Stimulated activated CD8-positive, alpha-beta memory T cell treated with anti-CD3 and anti-CD28 coated beads, Interleukin-4, amount 100 ng/mL, for 24 hours (primary cell): ENCODE results near the gene MAN1B1.

ENCODE experiments used
- DNase-seq: peaks from one replicate; pipeline ENCODE4 v3.0.0-alpha.2; 2020; ENCODE audit warnings: low read depth

The MAN1B1 gene

GRCh38 chr9:137068539-137069507, 18.0 kb upstream of the MAN1B1 start:
- DNase-seq, result no peak

GRCh38 chr9:137069508-137070091, 17.2 kb upstream of the MAN1B1 start:
- DNase-seq, result no peak

DNA sequence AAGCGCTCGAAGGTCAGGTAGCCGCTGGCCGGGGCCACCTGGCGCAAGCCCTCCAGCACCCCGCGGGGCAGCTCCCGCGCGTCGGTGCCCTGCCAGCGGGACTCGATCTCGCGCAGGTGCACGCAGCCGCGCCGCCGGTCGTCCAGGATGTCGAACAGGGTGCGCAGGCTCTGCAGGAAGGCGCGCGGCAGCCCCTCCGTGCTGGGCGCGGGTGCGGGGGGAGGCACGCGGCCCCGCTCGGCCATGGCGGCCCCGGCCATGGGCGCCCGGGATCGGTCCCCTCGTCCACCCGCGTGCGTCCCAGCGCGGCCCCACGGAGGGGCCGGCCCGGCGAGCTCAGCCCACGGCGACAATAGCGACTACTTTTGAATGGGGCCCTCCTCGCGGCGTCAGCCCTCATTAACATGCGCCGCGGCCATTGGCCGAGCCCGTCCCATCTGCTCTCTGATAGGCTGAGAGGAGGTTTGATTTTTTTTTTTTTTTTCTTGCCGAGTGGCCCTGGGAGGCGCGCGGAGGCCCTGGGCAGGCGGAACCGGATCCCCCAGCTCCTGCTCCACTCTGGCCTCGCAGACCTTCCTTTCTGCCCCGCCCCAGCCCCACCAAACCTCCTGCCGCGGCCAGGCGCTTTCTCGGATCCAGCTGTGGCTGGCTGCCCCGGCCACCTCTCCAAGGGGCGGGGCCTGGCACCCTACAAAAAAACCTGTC, 16.4 kb upstream of the MAN1B1 start, which contains the start of gene SAPCD2:
SAPCD2 (minus strand) TSS at position 357 of the 705 bp plus-strand sequence; CDS start at position 260, 97 bp downstream.
- DNase-seq, result peak; percentile 74

DNA sequence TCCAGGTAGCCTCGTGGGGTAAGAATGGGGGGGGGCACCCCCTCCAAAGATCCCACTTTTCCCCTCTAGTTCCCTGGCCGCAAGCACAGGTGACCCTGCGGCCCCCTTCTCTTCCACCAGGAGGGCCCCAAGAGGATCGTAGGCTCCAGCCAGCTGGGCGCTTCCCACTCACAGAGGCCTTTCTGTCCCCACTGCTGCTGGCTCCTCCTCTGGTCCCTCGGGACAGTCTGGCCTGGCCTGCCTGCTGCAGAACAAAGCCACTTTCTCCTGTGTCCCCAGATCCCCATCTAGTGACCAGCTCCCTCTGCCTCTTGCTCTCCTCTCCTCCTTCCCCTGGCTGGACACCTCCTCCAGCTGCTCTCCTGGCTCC, 15.9 kb upstream of the MAN1B1 start:
- no peak for DNase-seq

GRCh38 chr9:137071282-137071681, 15.5 kb upstream of the MAN1B1 start:
- DNase-seq, result no peak

- no peak for DNase-seq
These were observed 12.8 kb upstream of the MAN1B1 start for GRCh38 chr9:137073992-137074399.

DNA sequence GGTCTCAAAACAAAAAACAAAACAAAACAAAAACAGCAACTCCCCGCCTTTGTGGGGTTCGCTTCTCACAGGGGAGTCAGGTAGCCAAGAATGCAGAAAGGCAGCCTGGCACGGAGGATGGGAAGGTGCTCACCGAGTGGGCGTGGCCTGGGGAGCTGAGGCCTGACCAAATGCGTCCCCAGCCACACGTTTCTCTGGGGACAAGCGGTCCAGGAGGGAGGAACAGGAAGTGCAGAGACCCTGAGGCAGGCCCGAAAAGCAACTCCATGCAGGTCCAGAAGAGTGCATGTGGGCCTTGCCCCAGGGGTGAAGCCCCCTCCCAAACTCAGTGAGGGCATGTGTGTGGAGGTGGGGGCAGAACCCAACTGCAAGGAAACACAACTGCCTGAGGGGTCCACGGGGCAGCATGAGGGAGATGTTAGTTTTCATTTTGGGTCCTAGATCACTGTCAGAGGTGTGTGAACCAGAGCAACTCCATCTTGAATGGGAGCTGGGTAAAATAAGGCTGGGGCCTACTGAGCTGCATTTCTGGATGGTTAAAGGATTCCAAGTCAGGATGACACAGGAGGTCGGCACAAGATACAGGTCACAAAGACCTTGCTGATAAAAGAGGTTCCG, 12.0 kb upstream of the MAN1B1 start:
- no peak for DNase-seq

GRCh38 chr9:137075275-137075775, 11.5 kb upstream of the MAN1B1 start:
- DNase-seq, result no peak

DNA sequence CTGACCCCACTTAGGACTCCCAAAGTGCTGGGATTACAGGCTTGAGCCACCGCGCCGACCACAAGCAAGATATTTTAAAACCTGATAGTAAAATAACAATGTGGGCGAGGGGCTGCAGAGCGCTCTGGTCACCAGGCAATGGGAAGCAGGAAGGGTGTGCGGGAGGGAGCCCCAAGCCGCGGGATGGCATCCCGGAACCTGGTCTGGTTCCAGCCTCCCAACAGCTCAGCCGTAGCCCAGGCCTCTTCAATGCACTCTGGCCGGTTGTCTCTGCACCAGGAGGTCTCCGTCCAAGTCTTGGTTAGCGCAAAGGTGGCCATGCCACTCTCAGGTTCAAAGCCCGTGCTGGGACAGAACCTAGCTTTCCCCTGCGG, 10.2 kb upstream of the MAN1B1 start:
- no peak for DNase-seq

GRCh38 chr9:137077010-137077747, 9.6 kb upstream of the MAN1B1 start, which contains the start of gene UAP1L1:
Gene UAP1L1, plus strand, starts transcription at chr9:137077517. Its CDS starts 16 bp downstream, at chr9:137077533.
- DNase-seq, result peak; percentile 30

- peak; percentile 38 for DNase-seq
These were observed 8.8 kb upstream of the MAN1B1 start for GRCh38 chr9:137077758-137078693.

DNA sequence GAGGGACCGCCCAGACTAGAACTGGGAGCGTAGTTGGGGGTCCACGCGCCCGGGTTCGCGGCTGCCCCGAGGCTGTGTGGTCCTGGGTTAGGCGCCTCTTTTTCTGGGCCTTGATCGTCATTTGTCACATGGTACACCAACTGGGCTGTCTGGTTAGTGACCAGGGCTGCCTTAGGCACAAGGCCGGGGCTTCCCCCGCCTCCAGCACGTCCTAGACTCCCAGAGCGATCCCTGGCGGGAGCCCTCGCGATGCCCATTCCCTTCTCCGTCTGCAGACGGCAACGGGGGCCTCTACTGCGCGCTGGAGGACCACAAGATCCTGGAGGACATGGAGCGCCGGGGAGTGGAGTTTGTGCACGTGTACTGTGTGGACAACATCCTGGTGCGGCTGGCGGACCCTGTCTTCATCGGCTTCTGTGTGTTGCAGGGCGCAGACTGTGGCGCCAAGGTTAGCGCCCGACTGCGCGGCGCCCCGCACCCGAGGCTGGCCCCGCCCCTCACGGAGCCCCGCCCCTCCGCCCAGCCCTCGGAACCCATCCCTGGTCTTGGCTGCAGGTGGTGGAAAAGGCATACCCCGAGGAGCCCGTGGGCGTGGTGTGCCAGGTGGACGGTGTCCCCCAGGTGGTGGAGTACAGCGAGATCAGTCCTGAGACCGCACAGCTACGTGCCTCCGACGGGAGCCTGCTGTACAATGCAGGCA, 7.9 kb upstream of the MAN1B1 start:
- no peak for DNase-seq

DNA sequence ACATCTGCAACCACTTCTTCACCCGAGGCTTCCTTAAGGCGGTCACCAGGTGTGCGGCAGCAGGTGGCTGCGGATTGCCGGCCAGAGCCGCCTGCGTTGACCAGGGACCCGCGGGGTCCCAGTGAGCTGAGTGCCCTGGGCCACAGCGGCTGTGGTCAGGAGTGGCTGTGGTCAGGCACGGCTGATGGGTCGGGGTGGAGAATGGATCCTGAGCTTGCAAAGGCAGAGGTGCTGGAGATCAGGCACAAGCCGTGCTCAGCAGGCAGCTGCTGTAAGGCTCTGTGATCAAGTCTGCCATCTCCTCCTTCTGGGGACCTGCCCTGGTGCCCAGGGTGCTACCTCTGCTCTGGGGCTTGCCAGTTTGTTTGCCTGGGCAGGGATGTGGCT, 7.4 kb upstream of the MAN1B1 start:
- no peak for DNase-seq

DNA sequence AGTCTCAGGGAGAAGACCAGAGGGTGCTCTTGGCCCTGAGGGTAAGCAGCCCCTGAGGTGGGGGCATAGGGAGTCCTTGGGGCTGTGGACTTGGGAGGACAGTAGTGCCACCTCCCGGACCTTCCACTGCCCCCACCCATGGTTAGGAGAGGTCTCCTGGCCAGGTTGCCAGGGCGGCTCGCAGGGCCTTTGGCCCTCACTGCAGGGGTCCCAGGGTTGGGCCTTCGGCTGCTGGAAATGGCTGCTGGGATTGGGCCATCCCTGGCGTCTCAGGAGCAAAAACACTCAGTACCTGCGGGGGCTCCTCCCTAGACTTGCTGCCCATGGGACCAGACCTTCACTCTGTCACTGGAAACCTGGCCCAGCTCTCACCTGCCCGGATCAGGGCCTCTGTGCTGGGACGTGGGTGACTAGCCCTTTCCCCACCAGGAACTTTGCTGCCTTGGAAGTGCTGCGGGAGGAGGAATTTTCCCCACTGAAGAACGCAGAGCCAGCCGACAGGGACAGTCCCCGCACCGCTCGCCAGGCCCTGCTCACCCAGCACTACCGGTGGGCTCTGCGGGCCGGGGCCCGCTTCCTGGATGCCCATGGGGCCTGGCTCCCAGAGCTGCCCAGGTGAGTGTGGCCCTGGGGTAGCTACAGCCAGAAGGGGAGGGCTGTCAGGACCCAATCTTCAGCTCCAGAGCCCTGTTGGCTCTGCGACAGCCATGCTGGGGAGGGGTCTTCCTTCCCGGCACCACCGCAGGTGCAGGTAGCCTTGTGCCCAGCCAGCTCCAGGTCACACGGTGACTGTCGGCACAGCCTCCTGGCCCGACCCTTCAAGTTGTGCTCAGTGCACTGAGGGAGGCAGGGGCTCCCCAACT, 6.3 kb upstream of the MAN1B1 start:
- no peak for DNase-seq

GRCh38 chr9:137082222-137082924, 4.4 kb upstream of the MAN1B1 start:
- no peak for DNase-seq

GRCh38 chr9:137082925-137083290, 3.9 kb upstream of the MAN1B1 start:
- no peak for DNase-seq

GRCh38 chr9:137083394-137084004, 3.3 kb upstream of the MAN1B1 start:
- no peak for DNase-seq

GRCh38 chr9:137084526-137084925, 2.3 kb upstream of the MAN1B1 start:
- DNase-seq, result no peak
